GM18867 (cell line): ENCODE results near the gene NUP85.
"Not testable (repeated sequence)": the region's sequence is repeated elsewhere in the genome, so short reads cannot be mapped to it uniquely, and the experiment has no call there.

Experiments
- ATAC-seq: cut with Tn5 transposase; IDR thresholded peaks from one replicate; pipeline ENCODE4 v1.9.1; 2021; ENCODE audit warnings: mild to moderate bottlenecking, moderate library complexity; ENCODE audit not compliant: unreplicated experiment

Gene NUP85, protein sequence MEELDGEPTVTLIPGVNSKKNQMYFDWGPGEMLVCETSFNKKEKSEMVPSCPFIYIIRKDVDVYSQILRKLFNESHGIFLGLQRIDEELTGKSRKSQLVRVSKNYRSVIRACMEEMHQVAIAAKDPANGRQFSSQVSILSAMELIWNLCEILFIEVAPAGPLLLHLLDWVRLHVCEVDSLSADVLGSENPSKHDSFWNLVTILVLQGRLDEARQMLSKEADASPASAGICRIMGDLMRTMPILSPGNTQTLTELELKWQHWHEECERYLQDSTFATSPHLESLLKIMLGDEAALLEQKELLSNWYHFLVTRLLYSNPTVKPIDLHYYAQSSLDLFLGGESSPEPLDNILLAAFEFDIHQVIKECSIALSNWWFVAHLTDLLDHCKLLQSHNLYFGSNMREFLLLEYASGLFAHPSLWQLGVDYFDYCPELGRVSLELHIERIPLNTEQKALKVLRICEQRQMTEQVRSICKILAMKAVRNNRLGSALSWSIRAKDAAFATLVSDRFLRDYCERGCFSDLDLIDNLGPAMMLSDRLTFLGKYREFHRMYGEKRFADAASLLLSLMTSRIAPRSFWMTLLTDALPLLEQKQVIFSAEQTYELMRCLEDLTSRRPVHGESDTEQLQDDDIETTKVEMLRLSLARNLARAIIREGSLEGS

GRCh38 chr17:75205037-75205792, at the start of gene NUP85:
NUP85 (plus strand) TSS chr17:75205679; CDS start chr17:75205762, 83 bp downstream.
- peak; percentile 65 for ATAC-seq

GRCh38 chr17:75158480-75158879, 47.0 kb upstream of the NUP85 start:
- ATAC-seq: not testable (repeated sequence)

DNA sequence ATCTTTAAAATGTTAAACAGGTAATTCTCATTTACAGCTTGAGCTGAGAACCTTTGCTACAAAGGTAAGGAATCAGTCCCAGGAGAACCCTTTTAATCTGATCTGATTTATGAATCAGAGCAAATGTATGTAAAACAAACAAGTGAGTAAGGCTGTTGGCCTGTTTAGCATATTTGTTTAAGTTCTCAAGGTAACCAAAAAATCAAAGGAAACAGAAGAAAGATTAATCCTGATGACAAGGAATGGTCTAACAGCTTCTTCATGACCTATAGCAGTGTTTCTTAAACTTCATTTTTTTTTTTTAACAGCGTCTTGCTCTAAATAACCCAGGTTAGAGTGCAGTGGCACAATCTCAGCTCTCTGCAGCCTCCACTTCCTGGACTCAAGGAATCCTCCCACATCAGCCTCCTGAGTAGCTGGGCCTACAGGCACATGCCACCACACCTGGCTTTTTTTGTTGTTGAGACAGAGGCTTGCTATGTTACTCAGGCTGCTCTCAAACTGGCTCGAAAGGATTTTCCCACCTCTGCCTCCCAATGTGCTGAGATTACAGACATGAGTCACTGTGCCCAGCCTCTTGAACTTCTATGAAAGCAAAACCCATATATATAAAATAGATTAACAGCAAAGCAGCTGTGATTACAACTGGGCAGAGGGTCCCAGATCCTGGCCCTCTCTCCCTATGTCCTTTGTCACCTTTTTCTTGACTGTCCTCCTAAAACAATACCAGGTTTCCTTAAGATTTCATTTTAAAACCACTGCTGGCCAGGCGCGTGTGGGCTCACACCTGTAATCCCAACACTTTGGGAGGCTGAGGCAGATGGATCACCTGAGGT, 46.1 kb upstream of the NUP85 start:
- no peak for ATAC-seq

- ATAC-seq: no peak
These were observed 45.3 kb upstream of the NUP85 start for GRCh38 chr17:75160211-75160610.

DNA sequence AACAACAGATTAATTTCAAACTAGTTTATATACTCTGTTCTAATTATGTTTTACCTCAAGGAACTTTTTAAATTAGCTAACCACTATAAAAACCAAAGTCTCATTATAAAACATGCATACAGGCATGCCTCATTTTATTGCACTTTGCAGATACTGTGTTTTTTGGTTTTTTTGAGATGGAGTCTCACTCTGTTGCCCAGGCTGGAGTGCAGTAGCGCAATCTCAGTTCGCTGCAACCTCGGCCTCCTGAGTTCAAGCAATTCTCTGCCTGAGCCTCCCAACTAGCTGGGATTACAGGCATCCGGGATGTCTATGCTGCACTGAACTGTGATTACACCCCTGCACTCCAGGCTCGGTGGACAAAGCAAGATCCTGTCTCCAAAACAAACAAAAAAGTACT, 42.4 kb upstream of the NUP85 start:
- no peak for ATAC-seq

DNA sequence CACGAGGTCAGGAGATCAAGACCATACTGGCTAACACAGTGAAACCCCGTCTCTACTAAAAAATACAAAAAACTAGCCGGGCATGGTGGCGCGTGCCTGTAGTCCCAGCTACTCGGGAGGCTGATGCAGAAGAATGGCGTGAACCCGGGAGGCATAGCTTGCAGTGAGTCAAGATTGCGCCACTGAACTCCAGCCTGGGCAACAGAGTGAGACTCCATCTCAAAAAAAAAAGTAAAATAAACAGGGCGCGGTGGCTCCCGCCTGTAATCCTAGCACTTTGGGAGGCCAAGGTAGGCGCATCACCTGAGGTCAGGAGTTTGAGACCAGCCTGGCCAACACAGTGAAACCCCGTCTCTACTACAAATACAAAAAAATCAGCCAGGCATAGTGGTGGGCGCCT, 40.9 kb upstream of the NUP85 start:
- ATAC-seq: not testable (repeated sequence)

GRCh38 chr17:75168998-75169397, 36.5 kb upstream of the NUP85 start:
- ATAC-seq: no peak

- ATAC-seq: no peak
These were observed 32.0 kb upstream of the NUP85 start for GRCh38 chr17:75173526-75173925.

GRCh38 chr17:75174996-75175395, 30.5 kb upstream of the NUP85 start:
- ATAC-seq: no peak

- no peak for ATAC-seq
These were observed 28.9 kb upstream of the NUP85 start for GRCh38 chr17:75176625-75177024.

DNA sequence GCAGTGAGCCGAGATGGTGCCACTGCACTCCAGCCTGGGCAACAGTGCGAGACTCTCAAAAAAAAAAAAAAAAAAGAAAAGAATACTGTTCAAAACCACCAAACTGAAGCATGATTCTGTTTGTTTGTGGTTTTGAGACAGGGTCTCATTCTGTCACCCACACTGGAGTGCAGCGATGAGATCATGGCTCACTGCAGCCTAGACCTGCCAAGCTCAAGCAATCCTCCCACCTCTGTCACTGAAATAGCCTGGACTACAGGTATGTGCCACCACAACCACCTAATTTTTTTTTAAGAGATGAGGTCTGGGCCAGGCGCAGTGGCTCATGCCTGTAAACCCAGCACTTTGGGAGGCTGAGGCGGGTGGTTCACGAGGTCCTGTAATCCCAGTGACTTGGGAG, 27.0 kb upstream of the NUP85 start:
- ATAC-seq: no peak

DNA sequence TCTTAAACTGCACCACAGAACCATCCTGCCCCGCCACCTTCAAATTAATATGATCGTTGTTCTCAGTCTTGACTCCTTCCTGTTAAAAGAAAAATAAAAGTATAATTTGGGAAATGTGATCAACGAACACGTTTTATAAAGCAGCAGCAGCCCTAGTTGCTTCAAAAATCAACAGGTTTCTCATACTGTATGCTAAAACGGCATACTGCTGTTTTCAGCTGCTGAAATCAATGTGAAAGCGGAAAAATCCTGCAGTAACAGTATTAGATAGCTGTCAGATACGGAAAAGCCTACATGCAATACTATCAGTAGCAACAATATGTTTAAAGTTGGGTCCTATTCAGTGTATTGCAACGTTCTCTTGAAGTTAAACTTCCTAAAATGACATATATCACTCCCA, 24.4 kb upstream of the NUP85 start:
- ATAC-seq: no peak

GRCh38 chr17:75181608-75182318, 23.7 kb upstream of the NUP85 start:
- ATAC-seq: no peak

DNA sequence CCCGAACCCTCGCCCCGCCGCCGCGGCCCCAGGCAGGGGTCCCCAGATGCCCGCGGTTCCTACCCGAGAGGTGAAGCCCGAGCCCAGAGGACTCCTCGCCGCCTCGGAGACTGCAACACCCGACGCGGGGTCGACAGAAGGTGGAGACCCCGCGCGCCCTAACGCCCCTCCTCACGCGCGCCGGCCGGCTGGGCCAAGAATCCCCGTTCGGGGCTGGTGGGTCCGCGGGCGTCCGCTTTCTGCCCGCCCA, 23.2 kb upstream of the NUP85 start:
- peak; percentile 21 for ATAC-seq

DNA sequence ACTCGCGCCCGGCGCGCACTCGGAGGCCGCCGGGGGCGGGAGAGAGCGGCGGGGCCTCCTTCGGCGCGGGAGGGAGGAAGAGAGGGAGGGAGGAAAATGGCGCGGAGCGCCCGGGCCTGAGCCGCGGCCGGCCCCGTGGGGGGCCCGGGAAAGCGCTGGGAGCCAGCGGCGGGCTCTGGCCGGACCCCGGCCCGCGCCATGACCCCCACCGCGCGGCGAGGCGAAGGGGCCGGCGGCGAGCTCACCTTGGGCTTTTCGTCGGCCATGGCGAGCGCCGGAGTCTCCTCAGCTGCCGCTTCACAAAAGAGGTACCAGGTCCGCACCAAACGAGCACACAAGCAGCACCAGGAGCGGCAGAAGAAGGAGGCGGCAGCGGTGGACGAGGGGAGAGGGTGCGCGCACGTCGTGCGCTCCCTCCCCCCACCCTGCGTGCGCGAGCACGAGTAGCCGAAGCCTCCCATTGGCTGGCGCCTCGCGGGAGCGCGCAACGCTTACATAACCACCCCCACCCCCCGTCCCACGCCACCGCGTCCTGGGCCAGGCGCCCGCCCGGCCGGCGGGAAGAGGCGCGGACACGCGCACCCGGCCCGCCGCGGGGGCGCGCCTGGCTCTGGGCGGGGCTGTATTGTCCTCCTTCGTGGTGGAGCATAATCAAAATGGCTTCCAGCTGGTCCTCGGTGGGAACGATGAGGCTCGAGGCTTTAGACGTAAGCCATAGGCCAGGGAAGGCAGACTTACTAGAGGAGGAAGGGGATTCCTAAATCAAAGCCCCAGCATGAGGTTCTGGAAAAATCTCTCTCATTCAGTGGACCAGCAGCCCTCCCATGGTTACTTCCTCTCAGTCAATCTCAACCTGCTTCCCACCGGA, 22.7 kb upstream of the NUP85 start, which contains the start of gene SUMO2:
Gene SUMO2 (minus strand): TSS at position 391 of the 868 bp plus-strand sequence. CDS start 125 bp downstream, at position 266.
- peak; percentile 79 for ATAC-seq

DNA sequence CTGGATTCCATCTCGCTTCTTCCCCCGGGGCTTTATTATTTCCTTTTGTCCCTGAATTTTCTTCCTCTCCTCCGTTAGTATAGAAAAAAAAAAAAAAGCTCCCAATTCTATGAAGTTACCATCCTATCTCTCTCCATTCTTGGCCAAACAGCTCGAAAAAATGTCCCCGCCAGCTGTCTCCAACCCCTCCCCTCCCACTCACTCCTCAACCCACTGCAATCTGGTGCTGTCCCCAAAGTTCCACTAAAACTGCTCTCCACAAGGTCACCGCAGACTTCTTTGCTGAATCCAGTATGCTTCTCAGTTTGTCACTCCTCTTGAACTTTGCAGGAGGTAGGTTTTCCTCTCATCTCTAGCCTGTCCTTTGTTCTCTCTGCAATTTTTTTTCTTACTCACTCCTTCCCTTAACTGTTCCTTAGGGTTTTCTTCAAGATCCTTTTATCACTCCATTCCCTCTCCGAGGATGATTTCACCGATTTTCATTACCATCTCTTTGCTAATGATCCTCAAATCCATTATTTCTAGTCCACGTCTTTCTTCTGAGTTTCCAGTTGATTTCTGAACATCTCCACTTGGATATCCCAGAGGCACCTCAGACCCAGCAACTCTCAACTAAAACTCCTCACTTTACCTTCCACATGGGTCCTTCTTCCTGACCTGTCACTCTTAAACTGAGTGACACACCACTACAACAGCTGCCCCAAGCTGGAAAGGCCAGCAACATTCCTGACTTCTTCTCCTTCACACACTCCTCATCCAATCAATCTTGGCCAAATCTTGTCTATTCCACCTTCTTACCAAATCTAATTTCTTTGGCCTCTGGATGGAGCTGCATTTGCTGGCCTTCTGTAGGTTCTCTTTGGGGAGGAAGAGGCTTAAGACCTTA, 21.2 kb upstream of the NUP85 start:
- ATAC-seq: no peak

GRCh38 chr17:75188614-75189013, 16.9 kb upstream of the NUP85 start:
- no peak for ATAC-seq

DNA sequence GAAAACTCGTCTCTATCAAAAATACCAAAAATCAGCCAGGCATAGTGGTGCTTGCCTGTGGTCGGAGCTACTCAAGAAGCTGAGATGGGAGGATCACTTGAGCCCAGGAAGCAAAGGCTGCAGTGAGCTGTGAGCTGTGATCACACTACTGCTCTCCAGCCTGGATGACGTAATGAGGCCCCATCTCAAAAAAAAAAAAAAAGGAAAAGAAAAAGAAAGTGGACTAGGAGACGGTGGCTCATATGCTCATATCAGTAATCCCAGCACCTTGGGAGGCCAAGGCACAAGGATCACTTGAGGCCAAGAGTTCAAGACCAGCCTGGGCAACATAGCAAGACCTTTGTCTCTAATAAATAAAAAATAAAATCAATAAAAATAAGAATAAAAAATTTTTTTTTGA, 13.9 kb upstream of the NUP85 start:
- ATAC-seq: no peak
